Testis (tissue), 3 donors: ENCODE results near the gene APCDD1. TPM values are rescaled to one million over a fixed set of nuclear protein-coding genes. Genes with fewer than 3 reads are reported as not detected.

Source experiments
- DNase-seq: peaks from one replicate; pipeline ENCODE4 v3.0.0-alpha.2; 2019
- H3K27ac ChIP-seq, 2 donors: fragments of 200-600 bp; sonication (generic); one replicate each; pipeline ENCODE4 v1.5.1; 2019
- H3K27me3 ChIP-seq: fragments of 200-600 bp; sonication (generic); one replicate; pipeline ENCODE4 v1.5.1; 2019
- H3K36me3 ChIP-seq: fragments of 200-600 bp; sonication (generic); one replicate; pipeline ENCODE4 v1.5.1; 2017; ENCODE audit warnings: low read depth; ENCODE audit errors: missing control alignments
- H3K4me1 ChIP-seq: fragments of 200-600 bp; sonication (generic); one replicate; pipeline ENCODE4 v1.5.1; 2019
- H3K4me3 ChIP-seq, 2 donors: fragments of 200-600 bp; sonication (generic); one replicate each; pipeline ENCODE4 v1.5.1; 2017 to 2019
- H3K9me3 ChIP-seq: fragments of 200-600 bp; sonication (generic); one replicate; pipeline ENCODE4 v1.5.1; 2017
- CTCF ChIP-seq, 3 experiments: fragments of 450-650 bp in 2 of 3; fragments of 200-600 bp in 1 of 3; sonication (generic) in 1 of 3; IDR thresholded peaks; one replicate each; pipeline ENCODE4 v1.5.1; 2016 to 2019; ENCODE audit warnings: antibody characterized with exemption in 3 of 3, mild to moderate bottlenecking in 2 of 3, moderate library complexity in 1 of 3
- POLR2A ChIP-seq: fragments of 450-650 bp; IDR thresholded peaks from one replicate; pipeline ENCODE4 v1.6.1; 2017; ENCODE audit warnings: antibody characterized with exemption, mild to moderate bottlenecking, moderate library complexity
- WGBS, 2 donors: methylation state at CpG; one replicate each; pipeline ENCODE4 v1.1.5; 2018; 5-methylcytosine and 5-hydroxymethylcytosine counted together
- intact Hi-C: fragments of 100-400 bp; cut with DNase I; formaldehyde crosslinking; loops from one replicate; pipeline ENCODE4 v1.15.1; 2023; ENCODE audit warnings: low total_unique reads
- polyA plus RNA-seq: library from polyadenylated mRNA; stranded (reverse); fragments of 350-450 nt; fragmentation: Illumina TruSeq; extraction: RNeasy Lipid Tissue Mini Kit (QIAGEN cat#74804); gene quantifications from one replicate; pipeline ENCODE4 v1.2.3, GENCODE V29; 2014; ENCODE audit warnings: low read depth, low replicate concordance; ENCODE audit not compliant: insufficient read depth
- total RNA-seq, 2 donors: library from RNA; depleted of rRNA; stranded (reverse); fragments of >200 nt; gene quantifications; one replicate each; pipeline ENCODE4 v1.2.3, GENCODE V29; 2016

The APCDD1 gene
- total and polyA plus RNA-seq, 3 donors from 2014 or later: 10.8 to 12.5 (median 11.2) TPM

GRCh38 chr18:10409041-10409440, 45.4 kb upstream of the APCDD1 start:
- no peaks in the 10 kb centered on the region for H3K9me3 ChIP-seq
- no peaks in the 10 kb centered on the region for H3K27me3 ChIP-seq
- no peak for DNase-seq
- H3K4me3 ChIP-seq: no peak overlapping the region
- intact Hi-C loops: no loop called here
- H3K27ac ChIP-seq: no peak overlapping the region
- H3K36me3 ChIP-seq: no peaks in the 10 kb centered on the region
- H3K4me1 ChIP-seq: no peaks in the 10 kb centered on the region
- TF ChIP-seq POLR2A (no peak), CTCF (IDR thresholded peaks at IDR 0.05) (no peak)

DNA sequence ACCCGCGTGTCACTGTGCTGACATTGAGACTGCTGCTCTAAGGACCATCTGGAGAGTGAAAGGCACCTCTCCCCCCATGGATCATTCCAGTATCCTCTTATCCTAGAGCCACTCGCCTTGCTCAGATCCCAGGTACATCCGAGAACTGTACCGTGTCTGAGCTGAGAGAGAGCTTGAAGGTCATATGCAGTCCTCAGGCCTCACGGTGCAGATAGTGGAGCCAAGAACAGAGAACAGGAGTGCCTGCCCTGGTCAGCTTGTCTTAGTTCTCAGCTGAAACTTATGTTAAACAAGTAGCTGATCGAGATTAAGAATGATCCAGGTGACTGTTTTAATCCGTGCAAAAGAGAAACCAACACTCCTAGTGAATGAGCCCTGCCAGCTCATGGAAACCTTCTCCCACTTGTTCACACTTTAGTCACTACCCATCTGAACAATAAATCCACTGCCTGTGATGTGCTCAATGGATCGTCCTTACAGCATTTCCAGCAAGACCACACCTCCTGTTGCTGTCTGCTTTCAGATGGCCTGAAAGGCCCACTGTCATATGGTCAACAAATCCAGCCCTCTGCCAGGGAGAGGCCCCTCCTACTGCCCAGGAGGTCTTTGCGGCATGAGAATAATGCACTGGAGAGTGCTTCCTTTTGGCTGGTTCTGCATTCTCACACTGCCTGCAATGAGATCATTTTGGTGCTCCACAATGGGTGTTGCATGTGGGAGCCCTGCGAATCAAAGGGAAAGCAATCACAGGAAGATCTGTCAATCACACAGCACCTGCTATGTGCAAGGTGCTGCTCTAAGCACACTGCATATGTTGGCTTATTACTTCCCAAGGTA, 43.7 kb upstream of the APCDD1 start:
- Histone ChIP-seq H3K36me3 (no peaks in the 10 kb centered on the region), H3K4me3 (no peak overlapping the region), H3K27ac (no peak overlapping the region), H3K9me3 (no peaks in the 10 kb centered on the region), H3K27me3 (no peaks in the 10 kb centered on the region), H3K4me1 (no peaks in the 10 kb centered on the region)
- intact Hi-C loops: no loop called here
- no peak for DNase-seq
- no peak for TF ChIP-seq POLR2A
- no peak for TF ChIP-seq CTCF (IDR thresholded peaks at IDR 0.05)
- WGBS, 2 donors: 54 to 76% methylated on average over 6 to 11 of the region's 11 CpGs

- DNase-seq: no peak
- Histone ChIP-seq H3K27ac (no peak overlapping the region), H3K9me3 (no peaks in the 10 kb centered on the region), H3K4me1 (no peaks in the 10 kb centered on the region), H3K27me3 (no peaks in the 10 kb centered on the region), H3K36me3 (no peaks in the 10 kb centered on the region), H3K4me3 (no peak overlapping the region)
- no peak for TF ChIP-seq POLR2A
- no peak for TF ChIP-seq CTCF (IDR thresholded peaks at IDR 0.05)
- intact Hi-C loops: no loop called here
- whole genome bisulfite sequencing, 2 donors: 92 to 96% methylated on average over 5 of the region's 5 CpGs
Observed at GRCh38 chr18:10412933-10413332, 41.5 kb upstream of the APCDD1 start.

GRCh38 chr18:10413722-10414121, 40.7 kb upstream of the APCDD1 start:
- no peak for TF ChIP-seq CTCF (IDR thresholded peaks at IDR 0.05)
- TF ChIP-seq POLR2A: no peak
- no peak overlapping the region for H3K27ac ChIP-seq
- WGBS, 2 donors: 59 to 60% methylated on average over 3 of the region's 3 CpGs
- H3K4me1 ChIP-seq: no peaks in the 10 kb centered on the region
- H3K9me3 ChIP-seq: no peaks in the 10 kb centered on the region
- intact Hi-C loops: no loop called here
- DNase-seq: no peak
- H3K36me3 ChIP-seq: no peaks in the 10 kb centered on the region
- H3K27me3 ChIP-seq: no peaks in the 10 kb centered on the region
- peak overlapping the region in 1 of 2 donors; percentile 38 for H3K4me3 ChIP-seq
